BE2C (cell line): ENCODE measurements around the gene NPEPPS.
A peak's percentile ranks its signal among the peaks of the same experiment; 100 is the strongest.

ENCODE experiments used
- DNase-seq: peaks from one replicate; pipeline ENCODE4 v3.0.0-alpha.2; 2020
- H3K27me3 ChIP-seq: fragments of 250-450 bp; sonication (Bioruptor Pico); 2 replicates; pipeline ENCODE4 v1.5.1; 2020; ENCODE audit warnings: mild to moderate bottlenecking
- H3K36me3 ChIP-seq: fragments of 250-450 bp; sonication (Bioruptor Pico); 2 replicates; pipeline ENCODE4 v1.5.1; 2020; ENCODE audit warnings: mild to moderate bottlenecking
- H3K4me1 ChIP-seq: fragments of 250-450 bp; sonication (Bioruptor Pico); 2 replicates; pipeline ENCODE4 v1.5.1; 2020
- H3K4me3 ChIP-seq: 2 replicates; pipeline ENCODE4 v1.5.1; 2011; ENCODE audit warnings: low read depth, low read length
- H3K9me3 ChIP-seq: fragments of 250-450 bp; sonication (Bioruptor Pico); 2 replicates; pipeline ENCODE4 v1.5.1; 2020
- CTCF ChIP-seq: IDR thresholded peaks from 2 replicates; pipeline ENCODE4 v1.5.1; 2012; ENCODE audit warnings: mild to moderate bottlenecking, low read depth, low read length

Gene NPEPPS

DNA sequence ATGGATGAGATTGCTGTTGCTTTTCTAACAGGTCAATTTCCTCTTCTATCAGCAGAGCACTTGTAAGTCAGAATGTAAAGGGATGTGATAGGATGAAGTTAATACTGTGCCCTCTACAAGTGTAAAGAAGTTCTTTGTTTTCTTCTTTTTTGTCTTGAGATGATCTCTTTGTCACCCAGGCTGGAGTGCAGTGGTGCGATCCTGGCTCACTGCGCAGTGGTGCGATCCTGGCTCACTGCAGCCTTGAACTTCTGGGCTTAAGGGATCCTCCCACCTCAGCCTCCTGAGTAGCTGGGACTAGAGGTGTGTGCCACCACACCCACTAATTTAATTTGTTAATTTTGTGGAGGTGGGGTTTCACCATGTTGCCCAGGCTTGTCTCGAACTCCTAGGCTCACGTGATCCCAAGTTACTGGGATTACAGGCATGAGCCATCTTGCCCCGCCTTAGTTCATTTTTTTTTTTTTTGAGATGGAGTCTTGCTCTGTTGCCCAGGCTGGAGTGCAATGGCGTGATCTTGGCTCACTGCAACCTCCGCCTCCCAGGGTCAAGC lies 97.2 kb downstream of the NPEPPS start:
- H3K4me3 ChIP-seq, result no peak overlapping the region
- no peak for DNase-seq
- H3K36me3 ChIP-seq, result peaks cover 7% of the 10 kb centered on the region; the same call in 1 of the 2 replicates
- no peak for TF ChIP-seq CTCF
- H3K4me1 ChIP-seq, result peaks cover 6% of the 10 kb centered on the region; the same call in 1 of the 2 replicates
- no peaks in the 10 kb centered on the region for H3K9me3 ChIP-seq
- H3K27me3 ChIP-seq, result no peaks in the 10 kb centered on the region; the same call in 1 of the 2 replicates

DNA sequence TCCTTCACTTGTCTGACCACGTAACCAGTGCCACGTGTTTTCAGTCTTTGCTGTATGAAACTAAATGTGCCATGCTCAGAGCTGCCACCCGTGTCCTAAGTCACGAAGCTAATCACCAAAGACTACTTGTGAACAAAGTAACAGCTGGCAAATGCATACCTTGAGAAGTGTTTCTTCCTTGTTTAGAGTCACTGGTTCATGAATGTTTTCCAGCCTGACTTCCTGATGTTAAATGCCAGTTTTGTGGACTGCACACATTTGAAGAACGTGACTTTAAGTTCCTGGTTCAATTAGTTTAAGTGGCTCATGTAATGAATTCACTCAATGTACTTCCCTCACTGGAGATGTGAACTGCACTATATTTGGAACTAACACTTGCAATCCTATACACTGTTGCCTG lies 98.9 kb downstream of the NPEPPS start:
- no peak overlapping the region for H3K4me3 ChIP-seq
- DNase-seq, result no peak
- no peak for TF ChIP-seq CTCF
- H3K27me3 ChIP-seq, result no peaks in the 10 kb centered on the region; the same call in 1 of the 2 replicates
- H3K4me1 ChIP-seq, result peaks cover 6% of the 10 kb centered on the region; the same call in 1 of the 2 replicates
- no peaks in the 10 kb centered on the region; the same call in 1 of the 2 replicates for H3K9me3 ChIP-seq
- H3K36me3 ChIP-seq, result peaks cover 2% of the 10 kb centered on the region; the same call in 1 of the 2 replicates

GRCh38 chr17:47630614-47631013 lies 99.7 kb downstream of the NPEPPS start:
- TF ChIP-seq CTCF, result no peak
- H3K4me1 ChIP-seq, result peaks cover 6% of the 10 kb centered on the region; the same call in 1 of the 2 replicates
- no peaks in the 10 kb centered on the region; the same call in 1 of the 2 replicates for H3K27me3 ChIP-seq
- peak; percentile 34 for DNase-seq
- H3K4me3 ChIP-seq, result no peak overlapping the region
- H3K36me3 ChIP-seq, result no peaks in the 10 kb centered on the region
- no peaks in the 10 kb centered on the region; the same call in 1 of the 2 replicates for H3K9me3 ChIP-seq

- H3K27me3 ChIP-seq, result no peaks in the 10 kb centered on the region; the same call in 1 of the 2 replicates
- DNase-seq, result no peak
- H3K9me3 ChIP-seq, result no peaks in the 10 kb centered on the region; the same call in 1 of the 2 replicates
- H3K4me1 ChIP-seq, result peaks cover 6% of the 10 kb centered on the region; the same call in 1 of the 2 replicates
- no peak for TF ChIP-seq CTCF
- peaks cover 4% of the 10 kb centered on the region for H3K36me3 ChIP-seq
- H3K4me3 ChIP-seq, result no peak overlapping the region
Observed at GRCh38 chr17:47632991-47633390, 102.1 kb downstream of the NPEPPS start.

GRCh38 chr17:47633996-47634395 lies 103.1 kb downstream of the NPEPPS start:
- Histone ChIP-seq H3K36me3 (peaks cover 5% of the 10 kb centered on the region), H3K27me3 (no peaks in the 10 kb centered on the region; the same call in 1 of the 2 replicates), H3K9me3 (no peaks in the 10 kb centered on the region; the same call in 1 of the 2 replicates), H3K4me1 (peaks cover 6% of the 10 kb centered on the region; the same call in 1 of the 2 replicates), H3K4me3 (no peak overlapping the region)
- TF ChIP-seq CTCF, result no peak
- no peak for DNase-seq

- Histone ChIP-seq H3K36me3 (peaks cover 5% of the 10 kb centered on the region), H3K27me3 (no peaks in the 10 kb centered on the region; the same call in 1 of the 2 replicates), H3K4me3 (no peak overlapping the region), H3K9me3 (no peaks in the 10 kb centered on the region; the same call in 1 of the 2 replicates), H3K4me1 (peaks cover 6% of the 10 kb centered on the region; the same call in 1 of the 2 replicates)
- no peak for TF ChIP-seq CTCF
- no peak for DNase-seq
Observed at GRCh38 chr17:47634870-47635269, 104.0 kb downstream of the NPEPPS start.
